ENCODE results near the gene LMAN2.
"Not testable (repeated sequence)": the region's sequence is repeated elsewhere in the genome, so short reads cannot be mapped to it uniquely, and the experiment has no call there.

The LMAN2 gene

DNA sequence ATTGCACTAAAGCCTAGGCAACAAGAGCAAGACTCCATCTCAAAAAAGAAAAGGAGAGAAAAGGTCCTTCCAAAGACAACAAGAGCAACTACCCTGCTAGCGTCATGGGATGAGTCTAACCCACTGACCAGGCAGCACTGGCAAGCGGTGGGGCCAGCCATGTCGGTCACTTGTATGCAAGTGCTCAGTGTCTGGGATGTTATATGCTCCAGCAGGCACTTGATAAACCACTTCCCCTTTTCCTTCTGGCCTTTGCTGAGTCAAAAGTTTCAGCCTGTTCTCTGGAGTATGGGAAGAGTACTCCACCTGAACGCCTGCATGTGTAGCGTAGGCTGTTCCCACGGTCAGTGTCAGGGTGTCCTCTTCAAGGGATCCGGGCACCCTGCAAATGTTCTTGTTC lies 30.6 kb downstream of the LMAN2 start:
- no peak for FAIRE-seq

DNA sequence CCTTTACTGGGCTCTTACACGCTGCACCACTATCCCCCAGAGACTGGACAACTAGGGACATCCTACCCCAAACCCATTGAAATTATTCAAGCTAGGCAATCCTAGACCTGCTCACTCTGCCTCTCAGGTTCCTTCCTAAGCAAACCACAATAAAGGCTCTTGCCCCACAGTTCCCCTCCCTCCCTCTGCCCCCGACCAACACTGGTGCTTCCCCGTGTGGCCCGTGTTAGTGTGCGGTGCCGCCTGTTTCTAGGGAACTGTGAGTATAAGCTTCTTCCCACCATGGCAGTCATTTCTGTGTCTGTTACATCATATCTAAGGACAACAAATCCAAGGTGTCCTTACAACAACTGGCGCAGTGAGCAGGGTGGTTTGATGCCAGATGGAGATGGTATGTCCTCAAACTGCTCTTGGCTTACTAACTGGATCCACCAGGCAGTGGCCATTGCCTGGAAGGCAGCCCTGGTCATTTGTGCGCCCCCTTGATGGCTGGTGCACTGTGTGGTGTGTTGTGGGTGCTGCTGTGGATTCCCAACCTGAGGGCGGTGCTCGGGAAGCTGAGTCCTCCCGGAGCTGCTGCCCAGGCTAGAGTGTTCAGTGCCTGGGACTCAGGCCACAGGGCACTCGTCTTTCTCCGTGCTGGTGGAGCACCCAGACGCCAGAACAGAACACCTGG lies 31.4 kb downstream of the LMAN2 start:
- FAIRE-seq: no peak

DNA sequence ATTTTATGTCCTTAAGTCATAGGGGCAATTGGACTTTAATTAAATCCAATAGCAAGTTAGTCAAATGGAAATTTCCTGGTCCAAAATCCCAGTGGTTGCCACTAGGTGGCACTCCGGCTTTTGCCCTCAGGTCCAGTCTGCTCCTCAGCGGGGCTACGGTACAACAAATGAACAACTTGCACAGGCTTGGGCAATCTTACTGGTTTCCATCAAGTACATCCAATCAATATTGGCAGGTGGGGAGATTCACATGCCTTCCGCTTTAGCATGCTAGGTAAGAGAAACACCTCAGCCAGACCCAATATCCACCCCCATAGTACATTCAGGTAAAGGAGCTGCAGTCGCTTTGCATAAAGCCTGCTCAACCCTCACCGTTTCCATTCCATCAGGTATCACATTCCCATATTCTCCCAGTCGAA lies 33.5 kb downstream of the LMAN2 start:
- peak; percentile 79 for FAIRE-seq

DNA sequence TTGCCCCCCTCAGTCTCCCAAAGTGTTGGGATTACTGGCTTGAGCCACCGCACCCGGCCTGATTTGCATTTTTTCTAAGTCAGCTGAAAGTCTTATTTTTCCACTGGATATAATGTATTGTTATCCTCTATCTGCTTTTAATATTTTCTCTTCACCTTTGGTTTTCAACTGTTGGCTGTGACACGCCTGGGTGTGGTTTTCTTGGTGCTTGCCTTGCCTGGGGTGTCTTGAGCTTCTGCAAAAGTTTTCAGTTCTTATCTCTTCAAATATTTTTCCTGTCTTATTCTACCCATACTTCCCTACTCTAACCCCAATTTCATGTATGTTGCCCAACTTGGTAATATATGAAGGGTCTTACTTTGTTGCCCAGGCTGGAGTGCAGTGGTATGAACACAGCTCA lies 35.5 kb downstream of the LMAN2 start:
- no peak for FAIRE-seq

DNA sequence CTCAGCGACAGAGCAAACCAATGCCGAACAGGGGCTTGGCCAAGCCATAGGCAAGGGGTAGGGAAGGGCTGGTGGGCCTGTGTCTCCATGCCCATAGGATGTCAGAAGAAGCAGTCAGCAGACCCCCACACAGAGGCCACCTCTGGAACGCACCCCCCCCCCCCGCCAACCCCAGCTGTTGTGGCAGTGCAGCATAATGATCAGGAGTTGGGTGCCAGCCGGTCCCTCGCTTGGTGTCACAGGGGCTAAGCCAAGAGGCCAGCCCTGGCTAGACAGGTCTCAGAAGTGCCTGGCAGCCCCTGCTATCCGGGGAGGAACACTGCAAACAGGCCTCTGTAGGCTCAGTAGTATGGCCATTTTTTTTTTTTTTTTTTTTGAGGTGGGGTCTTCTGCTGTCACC lies 36.1 kb downstream of the LMAN2 start:
- no peak for FAIRE-seq

DNA sequence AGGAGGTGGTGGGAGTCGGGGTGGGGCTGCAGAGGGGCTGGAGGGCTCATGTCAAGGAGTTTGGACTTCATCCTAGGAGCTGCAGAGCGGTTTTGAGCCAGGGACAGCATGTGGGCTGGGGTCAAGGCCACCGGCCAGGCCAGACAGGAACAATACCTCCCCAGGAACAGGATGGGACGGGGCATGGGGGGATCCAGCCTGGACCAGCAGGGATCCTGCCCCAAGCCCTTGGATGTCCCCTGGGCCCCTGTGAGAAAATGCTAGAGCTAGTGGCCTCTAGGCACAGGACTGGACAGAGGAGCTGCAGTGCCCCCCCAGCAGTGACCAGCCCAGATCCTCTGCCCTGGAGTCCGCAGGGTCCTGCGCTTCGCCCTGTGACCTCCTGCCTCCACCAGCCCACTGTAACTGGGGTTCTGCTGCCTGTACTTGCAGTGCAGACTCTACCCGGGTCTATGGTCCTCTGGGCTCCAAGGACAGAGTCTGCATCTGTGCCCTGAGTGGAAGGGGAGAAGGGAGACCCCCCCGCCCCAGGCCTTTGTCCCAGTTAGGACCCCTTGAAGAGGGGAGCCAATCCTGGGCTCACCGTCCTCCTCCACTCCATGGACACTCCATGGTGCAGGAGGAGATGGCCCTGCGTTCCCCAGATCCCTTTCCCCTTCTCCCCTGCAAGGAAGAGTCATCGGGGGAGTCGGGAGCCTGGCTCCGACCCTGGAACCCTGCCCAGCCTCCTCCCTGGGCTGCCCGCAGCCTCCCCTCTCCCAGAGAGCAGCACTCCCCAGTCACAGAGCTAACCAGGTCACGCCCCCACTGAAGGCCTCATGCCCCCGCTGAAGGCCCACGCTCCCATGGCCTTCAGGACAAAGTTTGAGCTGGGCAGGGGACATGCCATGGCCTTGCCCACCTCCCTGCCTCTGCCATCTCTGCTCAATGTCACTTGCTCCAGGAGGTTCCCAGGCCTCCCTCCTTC lies 36.8 kb downstream of the LMAN2 start:
- no peak for FAIRE-seq

DNA sequence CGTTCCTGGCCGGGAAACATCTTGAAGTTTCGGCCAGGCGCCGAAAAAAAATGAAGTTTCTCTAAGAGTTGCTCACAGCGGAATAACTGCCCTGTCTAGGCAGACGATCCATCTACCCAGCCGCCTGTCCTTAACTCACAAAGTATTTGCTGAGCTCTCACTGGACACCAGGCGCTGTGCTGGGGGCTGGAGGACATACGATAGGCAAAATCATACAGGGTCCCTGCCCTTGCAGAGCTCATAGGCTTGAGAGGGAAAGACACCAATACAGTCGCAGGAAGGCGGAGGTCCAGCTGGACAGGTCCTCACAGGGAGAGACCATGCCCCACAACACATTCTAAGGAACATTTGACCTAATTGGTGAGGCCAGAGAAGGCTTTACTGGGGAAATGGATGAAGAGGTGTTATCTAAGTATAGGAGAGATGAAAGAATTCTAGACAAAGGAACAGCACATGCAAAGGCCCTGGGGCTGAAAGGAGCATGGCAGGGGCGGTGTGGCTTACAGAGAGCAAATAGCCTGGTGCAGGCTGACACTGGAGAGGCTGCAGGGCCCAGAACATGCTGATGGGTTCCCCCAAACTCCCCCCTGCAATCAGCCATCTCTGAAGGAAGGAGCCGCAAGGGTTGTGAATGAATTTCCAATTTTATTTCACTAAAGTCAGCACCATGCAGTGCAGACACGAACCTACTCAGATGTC lies 37.8 kb downstream of the LMAN2 start:
- FAIRE-seq: no peak

DNA sequence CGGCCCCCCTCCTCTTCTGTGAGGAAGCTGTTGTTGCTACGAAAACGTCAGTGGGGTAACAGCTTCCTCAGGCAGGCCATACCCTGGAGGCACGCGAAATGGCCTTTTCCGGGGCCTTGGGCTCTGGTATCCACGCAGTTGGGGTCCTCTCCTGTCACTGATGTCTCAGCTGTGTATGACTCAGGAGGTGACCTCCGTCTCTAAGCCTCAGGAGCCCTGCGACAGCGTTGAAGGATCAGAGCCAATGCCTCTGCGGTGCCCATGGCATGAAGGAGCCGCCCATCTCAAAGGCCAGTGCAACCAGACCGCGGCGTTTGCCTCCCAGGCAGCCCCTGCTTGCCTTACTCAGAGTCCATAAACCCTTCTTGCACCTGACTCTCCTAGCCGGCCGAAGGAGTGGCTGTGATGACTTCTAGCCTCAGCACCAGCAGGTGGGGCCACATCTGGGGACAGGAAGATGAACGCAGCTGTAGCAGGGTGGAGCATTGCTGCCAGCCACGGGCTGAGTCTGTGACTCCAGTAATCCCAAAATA lies 38.8 kb downstream of the LMAN2 start:
- no peak for FAIRE-seq

DNA sequence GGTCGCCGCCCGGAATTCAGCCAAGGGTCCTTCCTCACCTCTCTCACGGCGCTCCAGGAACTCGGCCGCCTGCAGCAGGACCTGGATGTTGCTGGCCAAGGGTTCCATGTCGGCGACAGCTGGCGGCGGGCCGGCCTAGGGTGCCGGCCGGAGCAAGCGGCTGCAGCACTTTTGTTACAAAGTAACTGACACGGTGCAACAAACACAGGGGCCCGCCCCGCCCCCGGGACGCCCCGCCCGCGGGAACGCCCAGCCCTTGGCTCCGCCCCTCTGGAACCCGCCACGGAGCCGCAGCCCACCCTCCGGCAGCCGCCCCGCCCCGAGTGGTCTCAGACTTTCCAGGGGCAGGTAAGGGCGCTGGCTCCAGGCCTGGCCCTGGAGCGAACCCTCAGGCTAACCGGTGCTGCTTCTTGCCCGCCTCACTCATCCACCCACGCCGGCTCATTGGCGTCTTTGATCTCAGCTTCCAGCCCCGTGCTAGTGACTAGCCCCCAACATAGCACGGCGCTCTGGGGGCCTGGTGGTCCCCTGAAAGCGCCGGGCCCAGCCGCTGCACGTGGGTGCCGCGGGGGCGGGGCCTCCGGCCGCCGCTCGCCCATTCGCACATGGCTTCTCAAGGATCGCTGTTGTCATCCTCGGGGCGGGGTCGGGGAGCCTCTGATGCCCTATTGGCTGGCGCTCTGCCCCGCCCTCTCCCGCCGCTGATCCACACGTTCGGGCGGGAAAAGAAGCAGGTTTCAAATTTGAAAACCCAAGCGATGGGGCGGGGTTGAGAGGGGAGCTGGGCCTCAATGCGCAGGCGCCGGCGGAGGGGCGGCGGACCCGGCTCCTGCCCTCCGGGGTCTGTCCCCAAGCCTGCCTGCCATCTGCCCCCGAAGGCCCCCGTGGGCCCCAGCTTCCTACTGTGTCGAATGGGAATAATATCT lies 39.5 kb downstream of the LMAN2 start, which contains the start of gene MXD3:
TSS of gene MXD3 (minus strand) at position 176 of the 926 bp plus-strand sequence. CDS start at position 108, 68 bp downstream.
- FAIRE-seq: no peak

DNA sequence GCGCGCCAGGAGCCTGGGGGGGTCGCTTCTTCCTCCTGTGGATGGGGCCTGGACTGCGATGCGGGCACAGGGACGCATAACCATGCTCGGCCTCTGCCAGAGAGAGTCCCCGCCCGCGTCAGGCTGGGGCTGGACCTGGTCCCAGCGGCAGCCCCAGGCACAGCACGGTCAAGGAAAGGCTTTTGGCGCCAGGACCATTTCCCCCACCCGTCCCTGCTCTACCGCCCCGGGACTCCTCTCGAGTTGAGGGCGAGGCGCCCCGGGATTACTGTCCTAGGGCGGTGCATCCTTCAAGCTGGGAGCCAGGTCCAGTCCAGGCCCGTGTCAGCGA lies 40.1 kb downstream of the LMAN2 start:
- no peak for FAIRE-seq

DNA sequence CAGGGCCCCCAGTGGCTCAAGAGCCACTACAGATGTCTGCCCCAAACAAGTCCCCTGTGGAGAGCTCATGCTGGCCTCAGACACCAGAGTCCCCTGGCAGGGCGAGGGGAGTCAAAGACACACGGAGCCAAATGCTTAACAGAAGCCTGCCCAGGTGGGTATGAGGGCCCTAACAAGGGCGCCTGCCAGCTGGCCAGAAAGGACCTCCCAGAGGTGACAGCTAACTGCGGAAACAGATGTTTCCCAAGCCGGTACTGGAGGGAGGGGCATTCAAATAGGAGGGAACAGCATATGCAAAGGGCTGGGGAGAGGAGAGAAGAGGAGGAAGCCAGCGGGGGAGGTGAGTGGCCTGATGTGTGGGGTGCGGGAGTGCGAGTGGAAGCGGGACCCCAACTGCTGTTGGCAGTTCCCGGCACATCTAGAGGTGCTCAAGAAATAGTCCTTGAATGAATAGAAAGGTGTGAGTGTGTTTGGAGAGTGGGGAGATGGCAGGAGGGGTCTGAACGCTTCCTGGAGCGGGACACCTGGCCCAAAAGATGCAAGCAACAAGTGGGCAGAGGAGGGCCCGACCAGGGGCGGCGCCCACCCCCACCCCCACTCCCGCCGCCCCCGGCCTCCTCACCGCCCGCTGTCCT lies 40.6 kb downstream of the LMAN2 start:
- FAIRE-seq: no peak

DNA sequence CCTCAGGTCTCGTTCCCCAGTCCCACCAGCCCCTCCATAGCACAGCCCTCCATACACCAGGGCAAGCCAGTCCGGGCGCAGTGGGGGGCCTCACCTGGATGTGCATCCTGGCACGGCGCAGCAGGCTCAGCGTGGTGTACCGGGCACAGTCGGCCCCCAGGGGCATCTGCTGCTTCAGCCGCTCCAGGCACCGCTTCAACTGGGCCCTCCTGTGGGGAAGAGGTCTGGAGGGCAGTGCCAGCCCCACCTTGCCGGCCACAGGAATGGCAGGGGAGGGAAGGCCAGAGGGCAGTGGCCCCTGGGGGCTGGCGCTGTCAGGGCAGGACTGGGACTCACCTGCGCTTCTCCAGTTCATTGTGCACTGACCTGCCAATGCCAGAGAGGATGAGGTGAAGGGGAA lies 41.1 kb downstream of the LMAN2 start:
- no peak for FAIRE-seq

DNA sequence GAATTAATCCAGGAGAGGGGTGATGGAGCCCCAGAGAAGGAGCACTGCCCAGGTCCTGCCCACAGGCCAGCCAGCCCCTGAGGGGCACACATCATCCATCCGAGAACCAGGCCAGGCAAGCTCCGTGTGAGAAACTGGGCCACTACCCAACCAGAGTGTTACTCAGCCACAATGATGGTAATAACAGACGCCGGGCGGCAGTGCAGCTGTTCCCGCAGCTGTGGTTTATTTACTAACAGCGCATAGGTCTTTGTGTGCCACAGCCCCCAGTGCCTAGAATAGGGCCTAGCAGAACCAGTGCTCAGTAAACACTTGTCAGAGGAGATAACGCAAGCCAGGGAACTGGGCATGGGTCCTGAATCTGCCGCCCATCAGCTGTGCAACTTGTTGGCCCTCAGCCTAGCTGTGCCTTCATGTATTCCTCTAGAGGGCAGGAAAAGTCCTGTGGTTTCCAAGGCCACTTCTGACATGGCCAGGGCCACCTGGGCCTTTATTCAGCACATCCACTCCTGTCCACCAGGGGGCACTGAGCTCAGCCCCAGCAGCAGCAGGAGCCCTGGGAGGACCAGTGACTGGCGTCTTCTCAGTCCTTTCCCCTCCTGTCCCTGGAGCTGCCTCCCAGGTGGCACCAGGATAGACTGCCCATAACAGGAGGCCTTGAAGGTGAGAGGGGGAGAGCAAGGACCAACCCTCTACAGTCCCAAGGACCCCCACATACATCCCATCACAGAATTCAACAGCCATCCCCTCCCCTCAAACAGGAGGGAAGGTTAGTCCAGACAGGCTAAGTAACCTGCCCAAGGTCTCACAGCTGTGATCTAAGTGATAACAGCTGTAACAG lies 41.9 kb downstream of the LMAN2 start:
- FAIRE-seq: no peak

DNA sequence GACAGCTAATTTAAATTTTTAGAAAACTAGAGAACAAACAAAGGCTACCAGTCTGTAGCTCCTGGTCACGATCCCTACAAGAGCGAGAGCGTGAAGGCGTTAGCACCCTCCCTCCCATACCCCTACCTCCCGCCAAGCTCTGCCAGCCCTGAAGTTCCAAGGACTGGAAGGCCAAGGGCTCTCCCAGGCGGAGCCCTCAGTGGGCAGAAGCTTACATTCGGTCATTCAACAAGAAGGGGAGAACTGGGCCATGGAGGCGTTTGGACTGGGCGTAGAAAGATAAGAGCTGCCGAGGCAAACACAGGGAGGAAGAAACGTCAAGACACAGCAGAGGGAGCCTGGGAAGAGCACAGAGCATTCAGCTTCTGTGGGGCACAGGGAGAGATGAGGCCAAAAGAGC lies 42.7 kb downstream of the LMAN2 start:
- FAIRE-seq: no peak

DNA sequence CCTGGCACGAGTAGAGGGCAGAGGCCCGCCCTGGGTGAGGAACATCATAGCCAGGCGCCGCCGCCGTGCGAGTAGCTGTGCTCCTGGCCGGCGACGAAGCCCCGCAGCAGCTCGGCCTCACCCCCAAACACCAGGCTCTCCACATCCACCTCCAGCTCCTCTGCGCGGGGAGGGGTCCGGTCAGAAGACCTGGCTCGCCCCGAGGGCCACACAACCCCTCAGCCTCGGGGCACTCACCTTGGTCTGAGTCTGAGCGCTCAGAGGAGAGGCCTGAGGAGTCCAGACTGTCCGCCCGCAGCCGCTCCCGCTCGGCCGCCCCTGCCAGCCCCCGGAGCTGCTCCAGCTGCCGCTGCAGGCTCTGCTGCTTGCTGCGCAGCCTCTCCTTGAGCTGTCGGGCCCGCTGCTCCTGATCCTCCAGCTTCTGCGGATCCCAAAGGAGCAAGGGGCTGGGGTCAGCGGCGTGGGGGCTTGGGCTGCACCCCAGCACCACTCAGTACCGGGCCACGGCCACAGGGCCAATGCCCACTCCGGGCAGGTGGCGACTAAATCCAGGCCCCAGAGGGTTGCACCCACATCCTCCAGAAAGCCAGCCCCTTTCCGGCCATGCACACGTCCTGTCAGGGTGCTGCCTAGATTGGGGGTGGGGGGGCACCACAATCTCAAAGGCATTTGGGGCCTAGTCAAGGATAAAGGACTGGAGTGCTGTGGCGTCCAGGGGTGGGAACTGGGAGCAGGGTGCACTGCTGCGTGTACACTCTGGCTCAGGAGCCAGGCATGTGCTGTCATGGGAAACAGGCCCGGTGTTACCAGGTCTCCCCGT lies 43.7 kb downstream of the LMAN2 start:
- FAIRE-seq: no peak

DNA sequence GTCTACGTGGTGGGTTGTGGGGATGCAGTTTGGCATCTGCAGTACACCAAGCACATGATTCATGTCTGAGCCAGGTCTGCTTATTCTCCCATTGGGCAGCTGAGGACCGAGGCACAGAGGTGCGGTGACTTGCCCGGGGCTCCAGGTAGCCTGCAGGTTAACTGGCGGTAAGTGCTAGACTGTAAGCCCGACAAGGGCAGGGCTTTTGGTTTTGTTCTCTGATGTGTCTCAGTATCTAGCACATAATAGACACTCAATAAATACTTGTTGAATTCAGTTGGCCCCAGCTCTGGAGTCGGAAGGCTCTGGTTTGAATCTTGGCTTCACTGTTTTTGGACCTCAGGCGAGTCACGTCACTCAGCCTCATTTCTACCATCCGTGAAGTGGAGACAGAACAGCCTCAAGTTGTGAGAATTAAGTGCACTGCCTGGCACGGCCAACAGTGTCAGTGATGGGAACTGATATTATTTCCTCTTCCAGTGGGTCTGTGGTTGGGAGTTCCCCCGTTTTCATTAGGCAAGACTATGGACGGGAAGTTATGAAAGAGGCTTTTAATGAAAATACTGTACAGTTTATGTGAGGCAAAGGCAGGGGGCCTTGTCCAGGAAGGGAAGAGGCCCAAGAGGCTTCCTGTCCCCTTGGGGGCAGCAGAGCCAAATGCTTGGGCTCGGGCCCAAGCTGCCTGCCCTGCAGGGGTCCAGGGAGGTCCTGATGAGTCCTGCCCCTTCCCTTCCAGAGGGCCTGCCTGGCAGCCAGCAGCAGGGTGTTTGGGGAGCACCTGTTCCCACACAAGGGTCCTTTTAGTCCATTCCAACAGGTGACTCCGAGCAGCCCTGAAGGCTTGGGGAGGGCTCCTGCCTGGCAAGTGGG lies 44.6 kb downstream of the LMAN2 start:
- no peak for FAIRE-seq

DNA sequence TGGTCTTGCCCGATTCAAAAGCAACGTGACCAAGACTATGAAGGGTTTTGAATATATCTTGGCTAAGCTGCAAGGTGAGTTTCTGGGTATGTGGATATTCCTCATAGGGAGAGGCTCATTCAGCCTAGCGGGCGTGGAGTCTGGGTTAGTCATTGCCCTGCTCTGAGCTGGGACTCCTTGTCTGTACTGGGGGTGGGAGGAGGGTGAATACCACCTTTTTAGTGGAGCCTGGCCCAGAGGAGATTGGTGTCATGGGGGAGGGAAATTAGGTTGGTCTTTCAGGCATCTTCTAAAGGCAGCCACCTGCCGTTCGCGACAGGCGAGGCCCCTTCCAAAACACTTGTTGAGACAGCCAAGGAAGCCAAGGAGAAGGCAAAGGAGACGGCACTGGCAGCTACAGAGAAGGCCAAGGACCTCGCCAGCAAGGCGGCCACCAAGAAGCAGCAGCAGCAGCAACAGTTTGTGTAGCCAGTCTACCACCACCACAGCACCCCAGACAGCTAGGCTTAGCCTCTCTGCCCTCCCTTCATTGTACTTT lies 45.3 kb downstream of the LMAN2 start:
- not testable (repeated sequence) for FAIRE-seq

DNA sequence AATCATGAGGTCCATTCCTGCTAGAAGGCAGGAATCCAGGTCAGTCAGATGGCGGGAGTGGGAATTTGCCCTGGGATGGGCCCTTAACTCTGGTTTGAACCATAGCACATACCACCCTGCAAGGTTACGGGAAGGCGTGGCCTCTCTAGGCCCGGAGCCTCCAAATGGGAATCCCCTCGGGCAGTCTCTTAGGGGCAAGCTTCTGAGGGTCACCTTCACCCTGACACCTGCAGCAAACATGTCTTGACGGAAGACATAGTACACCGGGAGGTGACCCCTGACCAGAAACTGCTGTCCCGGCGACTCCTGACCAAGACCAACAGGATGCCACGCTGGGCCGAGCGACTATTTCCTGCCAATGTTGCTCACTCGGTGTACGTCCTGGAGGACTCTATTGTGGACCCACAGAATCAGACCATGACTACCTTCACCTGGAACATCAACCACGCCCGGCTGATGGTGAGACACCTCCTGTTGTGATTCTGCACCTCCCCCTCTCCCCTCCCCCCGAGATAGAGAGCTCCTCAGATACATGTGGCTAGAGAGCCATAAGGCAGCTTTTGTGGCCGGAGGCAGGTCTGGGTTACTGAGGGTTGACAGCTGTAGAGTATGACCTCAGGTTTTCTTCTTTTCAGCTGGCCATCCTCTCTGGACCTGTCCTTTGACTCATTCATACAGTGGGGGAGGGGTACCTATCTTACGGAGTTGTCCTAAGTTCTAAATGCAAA lies 46.9 kb downstream of the LMAN2 start:
- FAIRE-seq: no peak

All from TTC549 (cell line).